HG03280 (cell line): Measurements from ENCODE around the gene NEK10.
"Not testable (repeated sequence)": the region's sequence is repeated elsewhere in the genome, so short reads cannot be mapped to it uniquely, and the experiment has no call there.

Experiments used
- ATAC-seq: cut with Tn5 transposase; IDR thresholded peaks from one replicate; pipeline ENCODE4 v1.9.1; 2021; ENCODE audit warnings: mild to moderate bottlenecking, moderate library complexity; ENCODE audit not compliant: unreplicated experiment

NEK10 gene

DNA sequence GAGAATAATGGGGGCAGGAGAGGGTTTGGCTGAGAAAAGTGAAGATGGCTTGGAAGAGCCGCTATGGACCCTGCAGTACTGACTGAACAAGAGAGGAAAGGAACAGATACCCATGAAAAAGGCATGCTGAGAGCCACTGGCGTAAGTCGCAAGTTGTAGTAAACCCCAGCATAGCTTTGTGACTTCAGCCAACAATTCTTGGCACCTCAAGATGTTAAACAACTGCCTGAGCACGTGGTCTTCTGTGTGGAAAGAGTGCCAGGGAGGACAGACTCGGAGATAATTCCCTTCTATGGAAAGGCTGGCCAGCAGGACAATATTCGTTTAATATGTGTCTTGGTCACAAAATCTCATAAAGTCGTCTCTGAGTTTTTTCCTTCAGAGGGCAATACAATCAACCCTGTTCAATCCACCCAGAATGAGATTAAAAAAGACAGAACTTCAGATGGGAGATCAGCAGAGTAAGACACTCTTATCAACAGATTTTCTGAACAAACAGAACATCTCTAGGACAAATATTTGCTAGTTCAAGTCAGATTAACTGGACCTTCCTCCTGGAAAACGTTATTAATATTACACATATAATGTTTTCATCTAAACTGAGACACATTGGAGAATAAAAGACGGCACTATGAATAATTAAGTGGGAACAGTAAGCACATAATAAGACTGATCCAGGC lies 49.2 kb downstream of the NEK10 start:
- no peak for ATAC-seq

DNA sequence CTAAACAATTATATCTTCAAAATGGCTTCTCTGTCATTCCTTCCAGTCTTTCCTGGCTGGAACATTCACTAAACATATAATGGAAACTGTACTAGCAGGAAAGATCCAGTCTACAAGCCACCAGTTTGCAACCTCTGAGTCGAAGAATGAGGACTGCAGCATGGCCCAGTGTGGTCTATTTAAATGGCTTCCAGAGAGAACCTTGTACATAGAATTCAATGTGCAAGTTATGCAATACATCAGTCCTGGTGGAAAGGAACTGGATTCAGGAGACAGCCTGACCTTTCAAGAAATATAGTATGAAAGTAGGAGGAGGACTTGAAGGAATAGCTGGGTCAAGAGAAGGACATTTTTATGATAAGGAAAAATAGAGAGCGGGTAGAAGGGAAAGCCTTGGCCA lies 49.9 kb downstream of the NEK10 start:
- no peak for ATAC-seq

DNA sequence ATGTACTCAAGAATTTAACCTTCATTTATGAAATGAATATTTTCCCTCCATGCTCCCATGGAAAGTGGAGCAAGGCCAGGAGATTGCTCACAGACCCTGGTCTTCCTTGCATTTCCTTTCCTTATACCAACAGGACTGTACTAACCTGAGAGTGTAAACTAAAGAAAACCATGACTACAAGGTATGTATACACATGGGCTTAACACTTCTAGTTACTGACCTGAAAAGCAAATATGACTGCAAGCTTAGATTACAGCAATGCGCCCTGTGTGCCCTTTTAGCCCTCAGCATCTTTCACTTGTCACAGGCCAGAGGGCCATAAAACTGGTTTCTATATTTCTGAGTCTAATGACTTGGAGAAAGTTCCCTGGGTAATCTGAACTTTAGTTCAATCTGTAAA lies 52.1 kb downstream of the NEK10 start:
- no peak for ATAC-seq

DNA sequence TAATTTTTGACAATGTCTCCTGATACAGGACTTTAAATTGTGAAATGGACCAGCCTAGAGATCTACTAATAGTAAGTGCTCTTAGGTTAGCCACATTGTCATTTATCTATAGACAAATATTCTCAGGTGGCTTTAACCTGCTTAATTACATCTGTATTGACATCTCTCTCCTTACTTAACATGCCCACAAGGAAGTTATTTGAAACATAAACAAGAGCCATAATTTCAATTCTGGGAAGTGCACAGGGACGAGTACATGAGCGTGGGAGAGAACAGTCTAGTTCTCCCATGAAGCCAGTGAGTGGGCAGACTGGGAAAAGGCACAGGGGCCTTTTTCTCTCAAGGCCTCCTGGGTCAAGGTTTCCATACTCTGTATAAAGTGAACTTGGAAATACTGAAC lies 54.2 kb downstream of the NEK10 start:
- no peak for ATAC-seq

DNA sequence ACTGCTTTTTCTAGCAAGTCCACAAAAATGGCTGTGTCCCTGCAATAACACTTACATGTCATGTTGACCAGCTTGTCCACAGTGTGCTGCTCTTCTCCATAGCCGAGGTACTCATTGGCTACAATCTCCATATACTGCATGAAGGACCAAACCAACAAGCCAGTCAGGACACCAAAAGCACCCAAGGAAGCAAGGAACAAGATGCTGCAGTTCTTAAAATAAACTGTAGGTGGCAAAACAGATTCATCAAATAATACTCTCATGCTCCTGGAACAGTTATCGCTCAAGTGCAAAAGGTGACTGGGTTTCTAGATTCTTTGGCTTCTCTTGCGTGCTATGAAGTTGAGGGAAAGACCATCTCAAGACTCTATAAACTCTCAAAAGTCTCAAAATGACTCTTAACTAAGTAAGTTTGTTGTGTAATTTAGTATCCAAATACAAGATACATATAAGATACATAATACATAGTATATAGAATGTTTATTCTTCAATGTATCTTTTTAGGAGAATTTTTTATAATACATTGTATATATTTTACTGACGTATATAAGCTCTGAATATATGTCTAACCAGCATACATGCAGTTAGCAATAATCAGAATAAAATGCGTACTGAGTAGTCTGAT lies 57.0 kb downstream of the NEK10 start:
- ATAC-seq, result peak; percentile 89

DNA sequence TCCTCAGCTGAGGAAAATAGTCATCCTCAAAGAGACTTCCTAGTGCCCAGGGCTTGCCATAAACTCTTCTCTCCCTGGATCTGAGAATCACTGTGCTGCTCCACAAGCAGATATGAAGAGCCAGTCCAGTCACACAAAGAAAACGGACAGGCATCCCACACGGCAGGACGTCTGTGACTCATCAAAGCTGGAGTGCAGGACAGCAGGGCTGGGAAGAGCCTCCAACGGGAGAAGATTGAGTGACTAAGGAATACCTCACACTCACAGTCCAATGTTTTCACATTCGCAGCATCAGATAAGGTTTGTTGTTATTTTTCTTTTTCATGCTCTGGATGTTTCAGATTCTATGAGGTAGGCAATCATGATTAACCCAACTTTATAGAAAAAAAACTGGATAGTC lies 57.8 kb downstream of the NEK10 start:
- ATAC-seq, result no peak

DNA sequence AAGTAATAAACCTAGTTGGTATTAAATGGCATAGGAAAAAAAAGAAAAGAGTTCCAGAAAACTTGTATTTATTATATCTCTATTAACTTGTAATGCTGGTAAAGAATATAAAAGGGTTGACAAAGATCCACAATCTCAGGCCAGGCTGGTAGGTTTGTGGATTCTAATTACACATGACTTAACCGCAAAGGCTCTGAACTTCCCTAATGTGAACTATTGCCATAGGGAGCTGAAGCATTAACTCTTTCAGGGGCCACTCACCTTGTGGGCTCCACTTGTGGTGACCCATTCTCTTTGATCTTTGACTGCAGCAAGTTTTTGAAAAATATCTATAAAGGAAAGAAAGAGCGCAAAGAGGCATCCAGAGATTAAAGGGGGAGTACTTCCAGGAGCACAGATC lies 58.5 kb downstream of the NEK10 start:
- no peak for ATAC-seq

DNA sequence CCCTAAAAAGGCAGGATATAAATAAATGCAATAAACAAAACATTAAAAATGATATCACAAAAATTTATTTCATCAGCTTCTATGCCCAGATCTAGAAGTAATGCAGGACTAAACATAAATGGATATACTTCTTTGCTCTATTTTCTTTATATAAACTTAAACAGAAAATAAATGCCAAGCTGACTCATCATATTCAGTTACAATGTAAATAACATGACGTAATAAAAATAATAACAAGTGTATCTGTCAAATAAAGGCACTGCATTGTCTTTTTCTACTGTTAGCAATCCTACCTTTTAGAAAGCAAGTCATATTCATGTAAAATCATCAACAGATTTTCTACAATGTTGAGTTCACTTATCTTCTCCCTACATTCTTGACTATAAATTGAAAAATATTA lies 61.6 kb downstream of the NEK10 start:
- ATAC-seq, result no peak

DNA sequence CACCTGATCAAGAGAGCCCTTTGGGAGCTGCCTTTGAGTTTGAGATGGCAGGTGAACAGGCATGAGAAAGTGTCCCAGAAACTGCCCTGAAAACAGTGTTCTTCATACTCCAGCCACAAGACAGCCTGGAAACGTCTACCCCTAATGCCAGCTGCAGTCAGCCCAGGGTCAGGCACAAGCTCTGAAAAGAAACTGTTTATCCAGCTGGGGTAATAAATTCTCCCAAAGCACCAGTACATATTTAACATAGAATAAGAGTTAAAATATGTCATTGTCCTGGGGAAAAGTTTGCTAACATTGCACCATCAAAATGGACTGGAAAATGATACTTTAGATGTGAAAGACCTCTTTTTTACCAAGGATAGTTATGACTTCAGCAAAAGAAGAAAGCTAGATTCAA lies 66.3 kb downstream of the NEK10 start:
- no peak for ATAC-seq

DNA sequence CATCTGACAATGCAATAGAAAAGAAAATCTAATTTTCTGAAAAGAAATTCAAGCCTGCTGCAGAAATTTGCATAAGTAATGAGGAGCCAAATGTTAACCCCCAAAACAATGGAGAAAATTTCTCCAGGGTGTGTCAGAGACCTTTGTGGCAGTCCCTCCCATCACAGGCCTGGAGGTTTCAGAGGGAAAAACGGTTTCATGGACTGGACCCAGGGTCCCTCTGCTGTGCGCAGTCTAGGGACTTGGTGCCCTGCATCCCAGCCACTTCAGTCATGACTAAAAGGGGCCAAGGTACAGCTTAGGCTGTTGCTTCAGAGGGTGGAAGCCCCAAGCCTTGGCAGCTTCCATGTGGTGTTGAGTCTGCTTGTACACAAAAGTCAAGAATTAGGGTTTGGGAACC lies 70.2 kb downstream of the NEK10 start:
- ATAC-seq, result not testable (repeated sequence)

DNA sequence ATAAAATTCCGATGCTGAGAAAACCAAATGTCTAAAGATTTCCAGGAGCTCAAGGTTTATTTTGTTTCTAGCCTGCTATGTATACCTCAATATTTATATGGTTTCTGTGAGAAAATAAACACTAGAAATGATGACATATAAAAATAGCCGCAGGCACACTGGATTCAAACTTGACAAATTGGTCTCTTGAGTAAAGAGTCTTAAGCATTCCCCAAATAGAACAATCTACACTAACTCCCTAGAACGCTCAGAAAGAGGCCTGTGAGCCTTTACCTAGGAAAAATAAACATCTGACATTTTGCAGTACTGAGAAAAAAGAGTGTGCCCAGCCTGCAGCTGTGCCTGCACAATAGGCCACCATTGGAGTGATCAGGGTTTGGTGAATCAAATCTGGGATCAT lies 75.2 kb downstream of the NEK10 start:
- no peak for ATAC-seq

DNA sequence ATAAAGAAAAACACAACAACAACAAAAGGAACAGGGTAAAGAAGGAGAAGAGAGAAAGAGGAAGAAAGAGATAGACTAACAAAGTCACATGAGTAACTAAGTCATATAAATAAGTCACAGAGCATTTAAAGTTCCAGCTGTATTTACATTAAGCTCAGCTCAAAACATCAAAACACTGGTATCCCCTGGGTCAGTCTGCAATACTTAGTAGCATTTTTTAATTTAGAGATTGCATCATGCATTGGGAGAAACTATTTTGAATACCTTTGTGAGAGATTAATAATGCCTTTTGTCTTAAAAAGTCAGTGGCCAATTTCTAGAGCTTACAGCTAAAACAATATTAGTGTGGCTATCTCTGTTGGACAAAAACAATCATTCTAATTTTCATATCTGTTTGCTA lies 78.4 kb downstream of the NEK10 start:
- ATAC-seq, result no peak

DNA sequence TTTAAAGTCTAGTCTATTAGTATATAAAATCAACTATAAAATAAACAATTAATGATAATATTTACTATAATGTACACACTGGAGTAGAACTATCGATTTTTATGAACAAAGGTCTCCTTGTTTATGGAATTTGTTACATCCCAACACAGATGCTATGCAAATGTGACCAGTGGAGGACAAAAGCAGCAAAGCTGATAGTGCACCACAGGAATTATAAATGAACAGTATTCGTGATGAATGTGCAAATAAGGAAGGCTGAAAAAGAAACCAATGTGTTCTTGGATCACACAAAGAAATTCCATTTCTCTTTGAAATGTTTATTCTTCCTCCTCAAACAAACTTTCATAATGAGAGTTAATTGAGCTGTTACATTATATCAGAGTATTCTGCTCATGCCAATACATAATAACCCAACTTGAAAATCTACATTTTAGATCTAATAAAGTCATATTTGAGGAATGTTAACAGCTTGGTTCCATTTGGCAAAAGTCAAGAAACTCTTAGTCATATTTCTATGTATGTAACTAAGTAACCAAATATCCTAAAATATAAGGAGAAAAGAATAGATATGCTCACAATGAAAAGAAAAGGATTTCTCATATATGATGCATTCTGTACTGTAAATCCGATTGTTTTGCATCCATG lies 79.3 kb downstream of the NEK10 start:
- no peak for ATAC-seq

DNA sequence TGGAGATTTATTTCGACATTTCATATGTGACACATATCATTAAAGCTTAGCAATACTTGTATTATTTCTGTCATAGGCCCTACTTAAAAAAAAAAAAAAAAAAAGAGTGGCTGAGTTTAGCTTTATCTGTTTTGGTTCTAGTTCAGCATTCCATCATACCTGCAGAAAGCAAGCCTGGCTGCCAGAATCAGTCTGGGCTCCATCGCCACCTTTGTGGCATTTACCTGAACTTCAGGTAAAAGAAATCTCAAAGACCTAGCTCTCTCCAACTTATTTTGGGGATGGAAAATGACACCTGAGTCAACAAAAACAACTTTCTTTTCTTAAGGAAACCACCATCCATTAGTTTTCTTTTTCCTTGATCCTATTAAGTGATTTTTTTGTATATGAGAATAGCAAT lies 82.1 kb downstream of the NEK10 start:
- ATAC-seq, result no peak

DNA sequence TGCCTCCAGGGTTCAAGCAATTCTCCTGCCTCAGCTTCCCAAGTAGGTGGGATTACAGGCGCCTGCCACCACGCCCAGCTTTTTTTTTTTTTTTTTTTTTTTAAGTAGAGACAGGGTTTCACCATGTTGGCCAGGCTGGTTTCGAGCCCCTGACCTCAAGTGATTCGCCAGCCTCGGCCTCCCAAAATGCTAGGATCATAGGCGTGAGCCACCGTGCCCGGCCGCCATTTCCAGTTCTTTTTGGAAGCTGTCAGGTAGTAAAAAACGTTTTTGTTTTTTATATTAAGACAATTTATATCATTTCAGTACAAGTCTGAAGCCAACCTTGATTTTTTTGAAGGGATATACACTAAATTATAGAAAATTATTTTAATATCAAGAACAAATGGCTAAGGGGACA lies 82.7 kb downstream of the NEK10 start:
- not testable (repeated sequence) for ATAC-seq

DNA sequence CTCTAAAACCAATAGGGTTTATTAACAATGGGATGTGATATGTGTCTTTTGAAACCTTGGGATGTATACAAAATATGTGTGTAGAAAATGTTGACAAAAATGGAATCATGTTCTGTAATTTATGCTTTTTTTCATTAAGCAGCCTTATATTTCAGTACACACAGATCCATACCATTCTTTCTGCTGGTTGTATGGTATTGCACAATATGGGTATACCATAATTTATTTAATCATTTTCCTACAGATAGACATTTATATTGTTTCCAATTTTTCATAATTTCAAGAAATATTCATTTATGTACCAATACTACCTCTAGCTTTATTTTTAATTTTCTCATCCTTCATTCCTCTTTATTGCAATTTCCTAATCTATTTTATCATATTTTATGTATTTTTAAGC lies 83.5 kb downstream of the NEK10 start:
- no peak for ATAC-seq

DNA sequence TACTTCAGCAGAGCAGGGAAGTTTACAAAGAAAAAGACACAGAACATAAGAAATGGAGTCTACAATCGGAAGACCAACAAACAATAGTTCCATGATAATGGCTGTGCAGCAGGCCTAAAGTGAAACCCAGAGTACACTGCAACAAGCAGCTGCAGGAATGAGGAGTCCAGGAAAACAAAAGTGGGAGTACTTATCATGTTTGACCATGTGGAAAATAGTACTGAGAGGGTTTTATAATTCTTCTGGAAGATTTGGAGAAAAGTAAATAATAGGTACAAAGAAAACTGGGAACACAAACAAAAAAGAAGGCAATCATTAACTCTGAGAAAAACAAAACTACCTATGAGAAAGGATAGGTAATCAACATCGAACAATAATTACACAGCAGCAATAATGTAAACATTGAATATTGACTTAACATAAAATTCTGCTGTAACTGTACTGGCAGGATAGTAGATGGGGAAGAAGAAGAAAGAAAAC lies 87.5 kb downstream of the NEK10 start:
- no peak for ATAC-seq

DNA sequence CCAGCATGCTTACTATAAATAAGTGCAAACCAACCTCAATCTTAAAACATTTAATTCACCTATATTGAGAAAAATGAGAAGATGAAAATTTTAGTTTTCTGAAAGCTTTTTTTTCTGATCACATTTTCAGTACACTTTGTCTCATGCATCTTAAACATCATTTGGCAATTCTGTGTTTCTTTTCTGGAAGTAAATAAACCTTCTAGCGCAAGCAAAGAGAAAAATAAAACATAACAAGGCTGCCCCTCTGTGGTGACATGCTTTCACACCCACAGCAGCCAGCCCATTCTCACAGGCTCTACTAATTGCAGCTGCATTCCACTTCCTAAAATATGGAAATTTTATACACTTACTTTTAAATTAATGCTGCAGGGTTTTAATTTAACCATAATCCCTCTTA lies 90.1 kb downstream of the NEK10 start:
- no peak for ATAC-seq

DNA sequence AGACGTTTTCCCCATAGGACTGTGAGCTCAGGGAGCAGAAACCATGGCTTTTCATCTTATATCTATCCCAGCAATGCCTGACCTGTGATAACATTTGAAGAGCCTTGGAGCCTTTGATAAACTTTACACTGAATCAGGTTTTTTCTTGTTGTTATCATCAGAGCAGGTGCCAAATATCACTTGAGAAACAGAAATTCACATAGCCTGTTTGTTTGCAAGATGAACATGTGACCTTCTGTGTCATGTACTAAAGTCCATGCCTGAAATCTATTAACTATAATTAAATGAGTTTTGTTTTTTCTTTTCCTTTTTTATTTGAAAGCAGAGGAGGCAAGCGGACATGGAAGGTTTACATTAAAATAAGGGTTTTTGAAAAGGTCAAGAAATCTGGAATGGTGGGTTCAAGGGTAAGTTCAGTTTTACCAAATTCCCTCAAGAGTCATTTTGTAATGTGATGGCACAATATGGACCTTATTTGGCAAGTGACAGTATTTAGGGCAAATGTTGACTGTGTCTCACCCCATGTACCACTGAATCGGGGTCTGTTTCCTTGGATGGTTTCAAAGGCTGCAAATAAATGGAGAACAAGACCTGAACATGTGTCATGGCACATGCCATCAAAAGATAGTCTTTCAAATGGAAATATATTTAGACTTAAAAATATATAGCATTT lies 90.7 kb downstream of the NEK10 start:
- ATAC-seq, result no peak

DNA sequence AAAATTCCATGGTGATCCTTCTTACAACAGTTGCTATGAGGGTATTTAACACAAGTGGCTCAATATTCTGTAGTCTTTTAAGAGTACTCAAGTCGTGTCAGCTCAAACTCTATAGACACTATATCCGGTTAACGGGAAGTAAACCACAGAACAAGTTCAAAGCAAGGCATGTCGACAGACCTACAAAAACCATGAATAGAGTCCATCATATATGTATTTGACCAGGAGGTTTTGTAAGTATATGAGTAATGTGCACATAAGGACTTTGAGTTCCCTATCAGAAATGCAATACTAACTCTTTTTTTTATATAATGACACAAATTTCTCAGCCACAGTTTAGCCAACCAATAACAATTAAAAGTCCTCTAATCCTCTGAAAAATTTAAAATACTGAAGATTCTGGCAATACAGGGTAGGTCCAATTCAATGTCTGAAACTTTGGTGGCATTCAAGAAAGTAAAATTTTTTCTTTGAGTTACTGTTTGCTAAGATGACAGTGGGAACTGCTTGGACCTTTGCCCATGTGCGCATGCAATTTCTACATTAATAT lies 93.7 kb downstream of the NEK10 start:
- no peak for ATAC-seq

DNA sequence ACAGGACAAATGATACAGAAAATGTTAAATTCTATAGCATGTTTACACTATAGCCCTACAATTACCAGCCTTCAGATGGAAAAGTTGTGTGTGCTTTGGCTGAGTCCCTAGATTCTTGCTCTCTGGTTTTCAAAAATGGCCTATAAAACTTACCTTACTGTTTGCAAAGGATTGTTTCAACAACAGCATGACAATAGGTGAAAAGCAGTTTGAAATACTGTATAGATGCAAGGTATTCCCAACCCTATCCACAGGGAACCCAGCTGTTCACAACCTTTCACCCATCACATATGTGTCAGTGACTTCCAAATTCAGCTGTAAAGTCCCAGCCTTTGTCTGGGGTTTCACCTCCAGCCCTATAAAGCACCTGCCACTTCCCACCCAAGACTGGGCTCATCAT lies 97.3 kb downstream of the NEK10 start:
- no peak for ATAC-seq

DNA sequence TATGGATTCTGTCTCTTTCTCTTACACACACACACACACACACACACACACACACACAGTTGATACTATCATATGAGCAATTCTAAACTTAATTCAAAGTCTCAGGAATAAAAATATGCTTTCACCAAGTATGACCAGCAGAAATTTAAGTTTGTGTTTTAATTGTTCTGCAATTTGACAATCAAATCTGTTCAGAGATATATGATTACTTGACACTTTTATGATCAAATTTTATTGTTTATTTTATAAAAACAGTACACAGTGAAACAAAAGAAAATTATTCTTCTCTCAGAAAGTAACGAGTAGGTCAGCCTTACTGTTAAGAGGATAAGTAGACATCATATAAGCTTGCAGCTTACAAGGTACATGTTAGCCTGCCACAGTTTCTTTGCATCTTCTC lies 114.3 kb downstream of the NEK10 start:
- ATAC-seq, result no peak
